HG03039 (cell line): ENCODE measurements around the gene PSMD2.

Experiments
- ATAC-seq: cut with Tn5 transposase; IDR thresholded peaks from one replicate; pipeline ENCODE4 v1.9.1; 2021; ENCODE audit warnings: mild to moderate bottlenecking, moderate library complexity; ENCODE audit not compliant: unreplicated experiment

Gene PSMD2

GRCh38 chr3:184354121-184354728, 55.2 kb downstream of the PSMD2 start:
- no peak for ATAC-seq

DNA sequence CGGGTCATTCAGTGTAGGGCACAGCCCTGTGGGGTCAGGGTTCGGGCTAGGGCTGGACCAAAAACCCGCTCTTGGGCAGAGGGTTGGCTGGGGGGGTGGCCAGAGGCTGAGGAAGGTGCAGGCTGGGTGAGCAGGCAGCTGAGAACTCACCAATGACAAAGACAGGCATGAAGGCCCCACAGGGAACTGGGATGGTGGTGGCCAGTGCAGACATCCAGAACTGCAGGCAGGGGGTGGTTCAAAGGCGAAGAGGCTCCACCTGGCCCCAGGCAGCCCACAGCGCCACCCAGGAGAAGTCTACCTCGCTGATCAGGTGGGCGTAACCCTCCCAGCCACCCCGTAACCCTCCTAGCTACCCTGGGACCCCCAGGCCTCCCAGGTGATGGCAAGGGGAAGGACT, 55.7 kb downstream of the PSMD2 start:
- no peak for ATAC-seq

GRCh38 chr3:184355261-184356040, 56.4 kb downstream of the PSMD2 start:
- no peak for ATAC-seq

DNA sequence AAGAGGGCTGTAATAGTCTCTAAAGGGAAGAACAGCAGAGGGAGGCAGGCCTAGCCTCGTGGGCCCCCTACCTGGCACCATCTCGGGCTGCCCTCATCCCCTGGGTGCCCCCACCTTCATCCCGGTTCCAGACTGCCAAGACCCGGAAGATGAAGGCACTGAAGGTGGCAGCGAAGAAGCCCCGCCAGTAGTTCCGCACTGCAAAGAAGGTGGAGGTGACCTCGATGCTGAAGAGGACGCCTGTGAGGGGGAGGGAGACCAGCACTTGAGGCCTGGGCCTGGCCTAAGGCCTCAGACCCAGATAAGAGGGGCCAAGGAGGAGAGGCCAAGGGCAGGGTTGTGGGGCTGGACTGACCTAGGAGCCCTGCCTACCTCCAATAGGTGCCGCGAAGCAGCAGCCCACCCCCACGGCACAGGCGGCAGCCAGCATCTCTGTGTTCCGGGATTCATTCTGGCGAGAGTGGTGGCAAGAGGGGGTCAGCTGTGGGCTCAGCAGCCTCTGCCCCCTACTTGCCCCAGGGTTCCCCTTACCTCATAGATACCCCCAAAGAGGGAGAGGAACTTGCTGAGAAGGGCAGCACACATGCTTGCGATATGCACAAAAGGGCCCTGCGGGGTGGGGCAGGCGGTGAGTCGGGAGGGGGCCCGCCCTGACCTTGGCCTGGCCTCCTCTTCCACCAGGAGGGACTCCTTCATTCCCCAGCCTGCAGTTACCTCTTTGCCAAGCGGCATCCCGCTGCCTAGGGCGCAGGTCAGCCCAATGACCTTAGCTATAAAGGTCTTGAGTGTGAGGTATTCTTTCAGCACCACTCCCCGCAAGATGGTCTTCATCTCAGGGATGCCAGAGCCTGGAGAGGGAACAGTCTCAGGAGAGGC, 58.4 kb downstream of the PSMD2 start:
- no peak for ATAC-seq

DNA sequence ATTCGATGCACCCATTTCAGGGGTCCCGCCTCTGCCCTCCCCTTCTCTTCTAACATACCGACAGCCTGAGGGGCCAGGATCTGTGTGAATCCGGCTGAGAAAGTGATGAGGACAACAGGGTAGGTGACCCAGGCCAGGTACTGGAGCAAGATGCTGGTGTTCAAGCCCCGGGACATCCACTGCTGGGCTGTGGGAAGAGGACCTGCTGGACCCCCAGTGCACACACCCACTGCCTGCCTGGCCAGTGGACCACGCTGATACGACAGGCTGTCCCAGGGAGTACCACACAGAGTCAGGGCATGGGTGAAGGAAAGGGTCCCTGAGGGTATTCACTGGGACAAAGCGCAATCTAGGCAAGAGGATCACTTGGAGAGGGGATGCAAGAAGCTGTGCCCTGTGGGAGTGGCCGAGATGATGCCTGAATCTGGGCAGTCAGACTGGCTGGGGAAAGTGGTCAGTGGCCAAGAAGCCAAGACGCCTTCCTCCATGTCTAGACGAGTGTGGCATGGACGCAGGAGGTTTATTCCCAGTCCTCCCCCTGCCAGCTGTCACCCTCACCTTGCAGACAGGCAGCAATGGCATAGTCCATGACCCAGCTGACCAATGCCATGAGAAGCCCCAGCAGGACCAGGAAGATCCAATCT, 59.2 kb downstream of the PSMD2 start:
- no peak for ATAC-seq
